SIG-M5 treated with dmso at 0.1 percent for 504 hours (cell line): ENCODE measurements around the gene RELT.

ENCODE experiments used
- DNase-seq: peaks from one replicate; lab custom pipeline; 2025; ENCODE audit not compliant: unreplicated experiment; lab: John Stamatoyannopoulos, UW

The RELT gene

DNA sequence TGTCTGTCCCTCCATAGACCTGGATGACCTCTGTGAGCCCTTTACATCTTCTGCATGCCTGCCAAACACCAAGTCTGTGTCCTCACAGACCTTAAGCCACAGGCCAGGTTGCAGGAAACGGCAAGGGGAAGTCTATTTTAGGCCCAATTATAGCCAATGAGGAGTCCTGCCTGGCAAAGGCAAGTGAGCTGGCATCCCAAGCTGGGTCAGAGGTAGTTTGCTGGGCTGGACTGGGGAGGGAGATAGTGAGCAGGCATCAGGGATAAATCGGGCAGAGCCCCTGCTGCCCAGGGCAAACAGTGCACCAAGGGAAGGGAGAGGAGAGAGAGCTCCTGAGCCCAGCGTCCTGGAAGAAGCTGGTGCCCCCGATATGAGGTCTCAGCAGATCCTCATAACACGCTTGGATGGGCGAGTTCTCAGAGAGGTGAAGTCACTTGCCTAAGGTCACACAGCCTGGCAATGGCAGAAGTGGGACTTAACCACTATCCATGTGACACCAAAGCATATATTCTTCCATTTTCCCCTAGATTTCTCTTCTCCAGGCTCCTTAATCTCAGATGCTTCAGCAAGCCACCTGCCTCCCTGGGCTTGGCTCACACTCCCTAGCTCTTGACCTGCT, 3.7 kb upstream of the RELT start:
- peak; percentile 30 for DNase-seq

DNA sequence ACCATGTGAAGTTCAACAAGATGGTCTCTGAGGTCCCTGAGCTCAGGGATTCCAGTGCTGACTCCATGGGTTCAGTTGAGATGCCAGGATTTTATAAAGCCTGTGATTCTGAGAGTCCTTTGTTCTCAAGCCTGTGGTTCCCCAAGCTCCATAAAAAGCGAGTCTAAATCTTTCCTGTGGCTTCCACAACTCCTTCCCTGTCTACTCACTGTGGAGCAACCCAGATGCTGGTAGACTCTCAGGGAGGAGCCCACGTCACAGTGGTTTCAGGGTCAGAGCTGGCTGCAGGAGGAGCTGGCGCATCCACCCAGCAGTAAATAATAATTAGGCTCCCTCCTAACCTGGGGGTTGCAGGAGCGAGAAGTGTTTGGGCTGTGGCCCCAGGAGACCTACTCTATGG, 2.0 kb upstream of the RELT start:
- no peak for DNase-seq

DNA sequence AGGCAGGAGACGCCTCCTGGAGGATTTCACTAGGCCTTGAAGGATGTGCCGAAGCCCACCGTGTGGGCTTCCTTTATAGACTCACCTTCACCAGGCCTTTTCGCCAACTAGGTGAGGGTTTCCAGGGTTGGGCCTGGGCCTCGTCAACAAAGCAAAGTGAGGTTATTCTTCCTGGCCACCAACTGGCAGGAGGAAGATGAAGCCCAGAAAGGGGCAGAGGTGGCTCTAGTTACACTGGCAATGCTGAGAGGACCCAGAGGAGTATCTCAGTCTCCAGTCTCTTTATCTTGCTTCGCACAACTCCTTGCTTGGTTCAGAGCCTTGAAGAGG, 404 bp upstream of the RELT start:
- DNase-seq = no peak

DNA sequence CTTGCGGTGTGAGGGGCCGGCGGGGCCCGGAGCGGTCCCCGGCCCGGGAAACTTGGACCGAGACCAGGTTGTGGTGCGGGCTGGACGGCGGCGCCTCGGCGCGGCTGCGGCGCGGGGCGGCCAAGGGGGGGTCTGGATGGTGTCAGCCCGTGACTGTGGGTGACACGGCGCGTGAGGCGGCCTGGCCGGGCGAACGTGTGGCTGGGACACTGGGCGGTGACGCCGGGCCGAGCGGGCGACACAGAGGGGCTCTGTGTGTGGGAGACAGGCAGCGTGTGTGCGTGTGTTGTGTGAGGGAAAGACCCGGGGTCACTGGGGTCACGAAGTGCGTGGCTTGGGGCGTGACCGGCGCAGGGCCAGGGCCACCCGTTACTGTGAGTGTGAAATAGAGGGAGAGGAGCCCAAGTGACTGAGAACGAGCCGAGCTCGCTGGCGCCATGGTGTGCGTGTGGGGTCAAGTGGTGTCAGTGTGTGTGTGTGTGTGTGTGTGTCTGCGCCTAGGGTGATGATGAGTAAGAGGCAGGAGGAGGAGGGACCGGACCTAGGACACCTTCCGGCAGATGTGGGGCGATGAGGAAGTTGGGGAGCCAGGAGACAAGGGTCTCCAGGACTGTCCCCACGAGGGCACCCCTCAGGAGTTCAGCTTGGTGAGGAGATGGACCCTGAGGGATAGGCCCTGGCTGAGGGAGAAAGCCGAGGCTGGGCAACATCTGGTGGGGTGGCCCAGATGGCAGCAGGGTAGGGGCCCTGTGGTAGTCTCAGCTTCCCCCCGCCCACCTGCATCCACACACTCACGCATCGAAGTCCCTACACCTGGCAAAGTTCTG, 817 bp downstream of the RELT start:
- peak; percentile 84 for DNase-seq

DNA sequence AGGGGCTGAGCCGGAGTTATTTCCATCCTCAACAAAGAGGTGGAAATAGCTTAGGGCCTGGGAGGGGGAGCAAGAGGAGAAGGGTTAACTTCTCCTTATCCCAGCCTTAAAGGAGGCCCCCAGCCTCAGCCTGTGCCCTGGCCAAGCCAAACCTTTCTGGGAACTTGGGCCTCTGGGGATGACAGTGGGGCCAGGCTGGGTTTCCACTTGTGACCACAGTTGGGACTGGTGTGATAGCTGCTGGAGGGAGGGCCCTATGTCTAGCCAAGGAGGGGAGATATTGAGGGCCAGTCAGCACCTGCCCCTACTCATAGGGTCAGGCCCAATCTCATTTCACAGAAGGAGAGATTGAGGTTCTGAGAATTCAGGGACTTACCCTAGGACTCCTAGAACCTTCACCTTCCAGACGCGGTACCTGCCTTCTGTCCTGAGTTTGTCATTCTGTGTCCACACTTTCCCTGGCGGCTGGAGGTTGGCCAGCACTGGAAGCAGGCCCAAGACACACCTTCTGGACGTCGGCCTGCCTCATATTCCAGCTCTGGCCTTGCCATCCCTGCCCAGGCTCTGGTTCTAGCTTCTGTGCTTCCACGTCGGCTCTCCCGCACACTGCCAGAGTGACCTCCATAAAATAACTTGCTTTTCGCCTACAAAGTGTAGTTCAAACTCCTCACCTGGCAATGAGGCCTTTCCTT, 3.1 kb downstream of the RELT start:
- no peak for DNase-seq

DNA sequence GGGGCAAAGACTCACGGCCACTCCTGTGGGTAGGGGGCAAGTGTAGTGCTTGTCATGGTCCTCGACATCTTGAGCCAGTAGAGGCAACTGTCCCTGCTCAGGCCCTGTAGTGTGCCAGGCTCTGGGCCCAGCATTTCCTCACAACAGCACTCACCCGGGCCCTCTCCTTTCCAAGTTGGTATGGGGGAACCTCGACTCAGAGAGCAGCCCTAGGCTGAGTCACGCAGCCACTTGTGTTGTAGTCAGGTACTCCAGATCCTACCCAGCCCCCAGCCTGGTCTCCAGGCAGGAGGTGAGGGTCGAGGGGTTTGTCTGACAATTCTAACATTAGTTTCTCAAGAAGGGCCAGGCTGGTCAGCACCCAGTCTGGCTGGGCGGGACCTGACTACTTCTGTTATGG, 4.1 kb downstream of the RELT start:
- no peak for DNase-seq

DNA sequence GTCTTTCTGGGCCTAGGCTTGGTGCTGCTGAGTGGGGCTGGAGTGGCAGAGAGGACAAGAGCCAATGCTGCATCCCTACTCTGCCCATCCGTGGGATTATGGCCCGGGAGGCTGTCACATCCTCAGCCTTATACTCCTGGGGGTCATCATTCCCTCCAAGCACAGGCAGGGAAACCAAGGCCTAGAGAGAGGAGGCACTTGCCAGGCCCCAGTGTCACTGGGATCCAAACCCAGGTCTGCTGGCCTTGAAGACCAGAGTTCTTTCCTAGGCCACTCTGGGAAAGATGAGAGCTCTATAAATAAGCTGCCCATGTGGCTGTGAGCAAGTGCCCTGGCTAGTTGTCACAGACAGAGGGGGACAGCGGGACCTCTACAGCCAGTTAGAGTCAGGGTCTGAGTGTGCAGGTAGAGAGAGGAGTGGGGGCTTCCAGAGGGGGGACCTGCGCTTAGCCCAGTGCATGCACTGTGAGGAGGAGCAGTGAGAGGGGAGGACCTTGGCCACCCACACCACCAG, 4.8 kb downstream of the RELT start:
- DNase-seq = no peak

DNA sequence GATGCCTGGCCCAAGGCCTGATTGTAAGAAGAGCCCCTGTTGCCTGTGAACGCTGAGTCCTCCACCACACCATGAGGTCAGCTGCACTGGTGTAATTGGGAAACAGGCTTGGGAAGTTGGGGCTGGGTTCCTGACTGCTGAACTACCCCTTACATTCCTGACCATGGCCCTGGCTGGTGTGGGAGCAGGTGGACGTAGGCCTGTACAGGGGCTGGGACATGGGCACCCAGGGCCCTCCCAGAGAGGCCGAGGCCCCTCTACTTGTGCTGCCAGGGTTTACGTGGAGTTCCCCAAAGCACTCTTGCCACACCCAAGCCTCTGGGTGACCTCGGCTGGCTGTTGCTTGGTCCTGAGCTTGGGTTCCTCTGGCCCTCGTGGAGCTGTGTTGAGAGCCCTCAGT, 5.4 kb downstream of the RELT start:
- no peak for DNase-seq

DNA sequence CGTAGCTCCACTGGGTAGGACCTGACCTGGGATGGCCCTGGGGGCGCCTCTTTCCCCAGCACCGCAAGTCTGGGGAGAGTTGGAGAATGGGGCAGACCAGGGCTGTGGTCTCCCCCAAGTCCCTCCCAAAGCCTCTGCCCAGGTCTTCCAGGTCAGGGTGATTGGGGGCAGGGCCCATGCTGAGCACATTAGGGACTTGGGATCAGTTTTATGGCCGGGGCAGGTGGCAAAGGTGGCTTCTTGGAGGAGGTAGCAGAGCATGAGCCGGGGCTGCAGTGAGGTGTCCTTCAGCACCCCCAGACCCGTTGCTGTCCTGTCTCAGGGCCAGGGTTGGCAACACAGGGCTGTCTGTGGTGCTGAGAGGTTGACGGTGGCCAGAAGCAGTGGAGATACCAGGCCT, 6.0 kb downstream of the RELT start:
- DNase-seq = no peak

DNA sequence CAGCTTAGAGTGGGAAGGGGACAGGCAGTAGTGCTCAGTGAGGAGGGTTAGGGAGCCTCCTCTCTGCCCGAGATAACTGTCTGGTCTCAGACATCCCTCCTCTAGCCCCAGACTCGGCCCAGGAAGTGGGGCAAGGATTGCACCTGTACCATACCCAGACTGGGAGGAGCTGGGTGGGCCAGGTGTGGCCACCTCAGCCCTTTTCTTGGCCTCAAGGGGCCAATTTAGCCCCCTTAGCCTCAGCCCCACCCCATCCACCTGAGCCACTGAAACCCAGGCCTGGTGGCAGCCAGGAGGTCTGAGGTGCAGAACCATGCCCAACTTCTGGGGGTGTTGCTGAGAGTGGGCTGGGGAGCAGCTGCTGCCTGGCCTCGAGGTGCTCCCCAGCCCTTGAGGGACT, 6.5 kb downstream of the RELT start:
- no peak for DNase-seq

DNA sequence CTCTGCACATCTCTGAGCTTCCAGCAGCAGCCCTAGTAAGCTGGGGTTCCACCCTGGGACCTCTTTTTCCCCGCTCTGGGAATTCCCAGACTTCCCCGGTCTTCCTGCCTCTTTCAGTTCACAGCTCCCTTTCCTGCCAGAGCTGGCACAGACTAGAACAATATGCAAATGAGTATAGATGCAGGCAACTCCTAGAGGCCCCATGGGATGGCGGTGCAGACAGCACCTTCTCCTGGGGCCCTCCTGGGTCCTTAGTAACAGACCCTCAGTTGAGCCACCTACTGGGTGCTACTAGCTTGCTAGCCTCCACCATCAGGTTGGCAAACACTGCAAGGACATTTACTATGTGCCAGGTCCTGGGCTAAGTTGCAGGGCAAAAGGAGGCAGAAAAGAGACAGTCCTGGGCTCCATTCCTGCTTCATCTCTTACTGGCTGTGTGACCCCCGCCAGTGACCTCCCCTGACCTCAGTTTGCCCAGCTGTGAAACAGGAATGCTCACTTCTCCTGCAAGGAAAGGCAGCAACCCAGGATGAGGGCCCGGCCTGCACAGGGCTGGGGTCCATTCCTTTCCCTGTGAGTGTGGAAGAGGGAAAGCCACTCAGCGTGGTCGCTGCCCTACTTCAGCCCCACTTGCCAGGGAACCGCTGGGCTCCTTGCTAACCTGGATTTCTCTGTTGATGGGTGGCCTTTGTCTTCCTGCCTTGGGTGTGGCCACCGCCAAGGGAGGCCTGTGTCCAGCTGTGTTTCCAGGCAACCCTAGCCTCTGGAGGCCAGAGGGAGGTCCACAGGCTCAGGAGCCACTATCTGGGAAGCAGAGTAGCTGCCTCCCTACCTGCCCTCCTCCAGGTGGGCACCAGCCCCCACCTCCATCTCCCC, 7.3 kb downstream of the RELT start:
- DNase-seq = no peak

DNA sequence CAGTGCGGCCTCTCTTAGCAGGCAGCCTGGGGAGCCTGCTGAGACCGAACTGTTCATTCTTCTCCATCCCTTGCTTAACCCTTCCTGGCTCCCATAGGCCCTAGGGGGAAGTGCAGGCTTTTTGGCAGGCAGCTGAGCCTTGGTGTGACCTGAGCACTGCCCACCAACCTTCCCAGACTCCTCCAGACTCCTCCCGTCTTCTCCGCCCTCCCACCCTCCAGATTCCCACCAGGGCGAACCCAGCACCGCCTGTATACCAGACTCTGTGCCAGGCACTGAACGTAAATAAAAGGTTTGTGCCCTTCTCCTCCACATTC, 7.9 kb downstream of the RELT start:
- DNase-seq = no peak

DNA sequence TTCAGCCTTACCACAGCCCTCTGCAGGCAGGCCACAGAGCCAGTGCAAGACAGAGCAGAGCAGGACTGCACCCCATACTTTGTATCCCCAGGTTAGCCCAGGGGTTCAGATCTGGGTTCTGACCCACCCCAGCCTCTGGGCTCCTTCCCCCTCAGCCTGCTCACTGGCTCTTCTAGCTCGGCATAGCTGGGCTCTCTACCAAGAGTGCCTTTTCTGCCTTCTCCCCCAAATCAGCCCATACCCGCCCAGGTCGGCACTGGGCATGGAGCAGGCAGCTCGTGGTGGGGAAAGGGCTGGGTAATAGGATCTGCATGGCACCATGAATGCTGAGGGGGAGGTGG, 8.3 kb downstream of the RELT start:
- no peak for DNase-seq

DNA sequence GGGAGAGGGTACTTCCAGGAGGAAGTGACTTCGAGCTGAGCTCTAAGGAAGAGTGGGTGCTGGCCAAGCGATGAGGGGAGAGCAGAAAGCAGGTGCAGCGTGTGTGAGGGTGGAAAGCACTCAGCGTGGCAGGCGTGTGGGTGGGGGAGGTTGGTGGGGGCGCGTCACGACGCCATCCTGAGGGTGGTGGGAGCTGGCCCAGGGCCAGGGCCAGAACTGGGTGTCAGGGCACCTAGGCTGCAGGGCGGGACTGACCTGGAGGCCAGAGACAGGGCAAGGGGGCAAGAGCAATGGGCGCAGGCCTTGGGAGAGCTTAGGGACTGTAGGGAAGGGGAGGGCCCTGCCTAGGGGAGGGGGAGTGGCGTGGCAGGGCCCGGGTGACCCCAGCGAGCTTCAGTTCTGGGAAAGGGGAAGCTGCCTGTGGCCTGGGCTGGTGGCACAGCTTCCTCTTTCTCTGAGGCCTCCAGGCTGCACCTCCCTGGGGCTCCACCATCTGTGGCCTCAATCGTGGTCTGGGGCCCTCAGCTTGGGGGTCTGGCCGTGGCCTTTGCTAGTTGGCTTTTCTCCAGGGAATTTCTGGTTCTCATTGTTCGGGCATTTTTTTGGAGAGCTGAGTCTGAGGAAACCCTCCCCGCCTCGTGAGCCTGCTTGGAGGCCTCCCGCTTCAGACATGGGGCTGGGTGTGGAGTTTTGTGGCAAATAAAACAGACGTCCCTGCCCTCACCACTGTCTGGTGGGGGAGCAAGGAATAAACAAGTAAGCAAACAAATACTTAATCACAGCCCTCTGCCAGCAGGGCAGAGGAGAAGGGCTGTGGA, 8.9 kb downstream of the RELT start:
- DNase-seq = peak; percentile 87

DNA sequence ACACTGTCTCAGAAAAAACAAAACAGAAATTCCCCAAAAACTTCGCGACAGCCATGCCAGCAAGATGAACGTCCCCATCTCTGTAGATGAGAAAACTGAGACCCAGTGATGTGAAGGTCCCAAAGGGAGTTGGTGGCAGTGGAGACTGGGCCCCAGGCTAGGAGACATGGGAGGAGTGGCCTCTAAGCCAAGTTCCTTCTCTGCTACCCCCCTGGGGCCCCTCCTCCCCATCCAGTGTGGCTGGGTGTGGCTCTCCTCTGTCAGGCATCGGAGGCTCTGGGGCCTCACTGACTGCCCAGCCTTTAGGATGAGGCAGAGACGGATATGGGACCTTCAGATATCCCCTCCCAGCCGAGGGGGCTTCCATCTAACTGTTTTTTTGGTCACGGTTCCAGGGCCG, 9.8 kb downstream of the RELT start:
- DNase-seq = peak; percentile 67

DNA sequence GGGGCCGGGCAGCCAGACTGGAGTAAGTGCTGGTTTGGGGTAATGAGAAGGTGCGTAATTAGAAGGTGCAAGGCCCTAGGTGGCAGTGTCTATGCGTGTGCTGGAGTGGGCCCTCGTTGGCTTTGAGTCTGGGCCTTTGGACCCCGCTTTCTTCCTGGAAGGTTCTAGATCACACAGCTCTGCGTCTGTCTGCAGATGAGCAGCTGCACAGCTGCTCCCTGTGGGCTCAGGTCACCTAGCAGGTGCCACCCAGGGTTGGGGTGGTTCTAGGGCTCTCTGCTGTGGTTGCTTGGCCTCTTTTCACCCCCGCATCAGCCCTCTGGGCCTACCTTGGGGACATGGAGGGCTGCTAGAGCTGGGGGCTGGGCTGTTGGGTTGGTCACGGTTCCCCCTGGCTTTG, 10.3 kb downstream of the RELT start:
- DNase-seq = no peak

DNA sequence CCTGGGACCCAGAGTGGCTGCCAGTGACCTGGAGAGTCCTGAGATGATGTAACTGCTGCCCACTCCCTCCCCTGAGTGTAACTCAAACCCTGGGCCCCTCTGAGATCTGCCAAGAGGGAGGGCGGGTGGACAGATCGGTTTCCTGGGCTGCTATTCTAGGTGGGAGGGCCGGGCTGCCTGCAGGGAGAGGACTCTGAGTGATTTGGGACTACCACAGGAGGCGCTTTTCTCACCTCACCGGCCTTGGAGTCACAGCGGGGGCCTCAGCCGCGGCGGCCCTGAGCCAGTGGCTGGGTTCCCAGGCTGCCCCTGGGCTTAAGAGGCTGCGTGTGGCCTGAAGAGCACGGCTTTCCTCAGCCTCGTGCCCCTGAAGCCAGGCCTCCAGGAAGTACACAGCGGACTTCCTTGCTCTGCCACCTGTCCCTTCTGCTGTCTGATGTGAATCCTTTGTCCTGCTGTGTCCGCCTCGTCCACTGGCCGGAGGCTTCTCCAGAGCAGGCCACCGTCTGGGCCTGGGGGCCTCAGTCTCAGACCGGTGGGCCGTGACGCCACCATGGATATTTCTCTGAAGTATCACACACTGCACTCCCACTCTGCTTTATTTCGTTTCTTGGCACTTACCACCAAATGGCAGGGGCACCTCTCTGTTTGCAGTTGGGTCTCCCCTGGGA, 11.5 kb downstream of the RELT start:
- no peak for DNase-seq

DNA sequence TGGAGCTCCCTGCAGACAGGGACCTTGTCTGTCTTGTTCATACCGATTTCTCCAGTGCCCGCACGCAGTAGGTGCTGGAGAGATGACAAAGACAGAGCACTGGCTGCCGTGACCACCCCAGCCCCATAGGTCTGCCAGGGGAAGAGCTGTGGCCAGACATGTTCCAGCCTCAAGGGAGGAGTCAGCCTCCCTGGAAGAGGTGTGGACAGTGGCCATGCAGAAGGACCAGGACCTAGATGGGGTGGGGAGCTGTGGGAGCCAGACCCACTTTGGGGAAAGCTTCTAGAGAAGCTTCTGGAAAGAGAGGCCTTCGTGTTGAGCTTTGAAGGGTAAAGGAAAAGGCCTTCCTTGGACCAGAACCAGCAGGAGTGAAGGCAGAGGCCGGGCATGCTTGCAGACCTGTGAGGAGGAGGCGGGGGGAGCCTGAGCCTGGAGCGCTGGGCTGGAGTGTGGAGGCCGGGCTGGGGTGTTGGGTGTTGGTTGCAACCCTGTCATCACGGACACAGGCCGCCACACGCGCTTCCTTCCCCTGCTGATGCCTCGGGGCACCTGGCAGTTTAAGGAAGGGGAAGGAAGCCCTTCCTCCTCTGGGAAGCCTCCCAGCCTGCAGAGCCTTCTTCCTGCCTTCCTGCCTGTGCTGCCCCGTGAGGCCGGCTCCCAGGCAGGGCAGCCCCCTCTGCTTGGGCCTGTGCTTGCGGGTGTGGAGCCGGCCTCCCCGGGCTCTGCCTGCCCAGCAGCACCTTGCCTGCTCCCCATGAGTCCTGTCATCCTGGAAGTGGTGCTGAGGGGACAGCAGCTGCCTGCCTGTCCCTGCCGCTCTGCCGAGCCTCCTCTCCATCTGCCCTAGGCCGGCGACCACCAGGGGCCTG, 12.3 kb downstream of the RELT start:
- no peak for DNase-seq

DNA sequence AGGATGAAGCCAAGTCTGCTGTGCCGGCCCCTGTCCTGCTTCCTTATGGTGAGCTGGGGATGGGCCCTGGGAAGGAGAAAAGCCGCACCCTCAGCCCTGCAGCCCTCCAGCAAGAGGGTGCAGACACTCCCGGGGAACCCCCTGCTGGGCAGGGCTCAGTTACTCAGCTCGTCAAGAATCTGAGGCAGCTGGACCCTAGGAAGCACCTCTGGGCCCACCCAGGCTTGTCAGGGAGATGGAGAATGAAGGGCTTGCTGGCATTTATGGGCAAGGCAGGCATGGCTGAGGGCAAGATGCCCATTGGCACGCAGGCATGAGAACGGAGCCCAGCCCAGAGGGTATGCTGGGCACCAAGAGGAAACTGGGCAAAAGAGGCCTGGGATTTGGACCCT, 12.9 kb downstream of the RELT start:
- DNase-seq = no peak
